GM18907 (cell line): ENCODE results near the gene APRT.
A peak's percentile ranks its signal among the peaks of the same experiment; 100 is the strongest.
"Not testable (repeated sequence)": the region's sequence is repeated elsewhere in the genome, so short reads cannot be mapped to it uniquely, and the experiment has no call there.

Experiments used
- ATAC-seq: cut with Tn5 transposase; IDR thresholded peaks from one replicate; pipeline ENCODE4 v1.9.1; 2021; ENCODE audit warnings: mild to moderate bottlenecking, moderate library complexity; ENCODE audit not compliant: unreplicated experiment

APRT gene

GRCh38 chr16:88823646-88824045, 11.9 kb upstream of the APRT start:
- not testable (repeated sequence) for ATAC-seq

GRCh38 chr16:88822281-88823040, 10.7 kb upstream of the APRT start:
- no peak for ATAC-seq

GRCh38 chr16:88821168-88821850, 9.6 kb upstream of the APRT start:
- no peak for ATAC-seq

GRCh38 chr16:88820385-88821025, 8.8 kb upstream of the APRT start:
- ATAC-seq, result no peak

GRCh38 chr16:88819126-88819525, 7.4 kb upstream of the APRT start:
- no peak for ATAC-seq

GRCh38 chr16:88818575-88818874, 6.8 kb upstream of the APRT start:
- no peak for ATAC-seq

- ATAC-seq, result no peak
Measured at GRCh38 chr16:88817785-88818574, 6.3 kb upstream of the APRT start.

GRCh38 chr16:88816736-88817535, 5.2 kb upstream of the APRT start:
- no peak for ATAC-seq

GRCh38 chr16:88815901-88816589, 4.3 kb upstream of the APRT start:
- no peak for ATAC-seq

- no peak for ATAC-seq
Measured at GRCh38 chr16:88815227-88815626, 3.5 kb upstream of the APRT start.

GRCh38 chr16:88814144-88814502, 2.4 kb upstream of the APRT start:
- ATAC-seq, result no peak

GRCh38 chr16:88813269-88814143, 1.8 kb upstream of the APRT start:
- ATAC-seq, result no peak

- ATAC-seq, result no peak
Measured at GRCh38 chr16:88812513-88813268, 963 bp upstream of the APRT start.

GRCh38 chr16:88810912-88811768, 588 bp downstream of the APRT start:
- peak; percentile 53 for ATAC-seq

GRCh38 chr16:88810166-88810911, 1.4 kb downstream of the APRT start:
- no peak for ATAC-seq

- ATAC-seq, result no peak
Measured at GRCh38 chr16:88809676-88810165, 2.0 kb downstream of the APRT start.
